ENCODE data around the gene MRLN. TPM values are rescaled to one million over a fixed set of nuclear protein-coding genes. Genes with fewer than 3 reads are reported as not detected.
"Not testable (repeated sequence)": the region's sequence is repeated elsewhere in the genome, so short reads cannot be mapped to it uniquely, and the experiment has no call there.

Gene MRLN
- total RNA-seq, 1 donor from 2014 or later: not detected

DNA sequence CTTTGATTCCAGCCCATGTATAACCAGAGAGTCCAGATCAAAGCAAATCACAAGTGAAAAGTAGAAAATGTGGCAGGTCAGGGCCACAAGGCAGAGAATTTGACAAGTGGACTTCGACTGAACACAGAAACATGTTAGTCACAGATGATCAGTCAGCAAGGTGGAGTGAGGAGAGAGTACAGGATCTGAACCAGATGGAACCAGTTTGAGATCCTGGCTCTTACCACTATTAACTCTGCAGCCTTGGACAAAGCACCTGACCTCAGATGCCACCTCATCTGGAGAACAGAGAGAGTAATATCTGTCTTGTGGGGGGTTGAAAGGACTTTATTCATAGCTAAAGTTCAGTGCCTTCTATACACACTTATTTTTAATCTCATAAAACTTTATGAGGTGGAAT, 4.4 kb downstream of the MRLN start:
- no peak for DNase-seq (ENCODE audit: low spot score)
- ATAC-seq: no peak

DNA sequence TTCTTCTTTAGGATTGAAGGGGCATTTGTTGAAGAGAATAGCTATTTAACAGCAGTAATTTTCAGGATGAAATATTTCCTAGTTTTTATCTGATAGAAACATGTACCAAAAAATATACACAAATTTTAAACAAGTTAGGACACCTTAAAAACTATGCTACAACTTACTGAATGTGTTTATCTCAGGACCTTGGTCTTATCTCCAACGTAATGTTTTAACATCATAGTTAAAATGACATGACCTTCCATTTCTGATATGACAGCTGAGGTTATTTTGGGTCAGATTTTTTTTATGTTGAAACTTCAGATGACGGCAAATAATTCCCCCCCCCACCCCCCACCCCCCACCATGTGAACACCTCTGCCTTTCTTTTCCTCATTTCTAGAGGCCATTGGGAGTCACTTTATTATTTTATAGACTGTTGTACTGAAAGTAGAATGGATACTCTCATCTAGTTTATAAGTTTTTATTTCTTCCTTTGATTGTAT, 8.0 kb downstream of the MRLN start:
- ATAC-seq: no peak
- DNase-seq (ENCODE audit: low spot score): no peak

DNA sequence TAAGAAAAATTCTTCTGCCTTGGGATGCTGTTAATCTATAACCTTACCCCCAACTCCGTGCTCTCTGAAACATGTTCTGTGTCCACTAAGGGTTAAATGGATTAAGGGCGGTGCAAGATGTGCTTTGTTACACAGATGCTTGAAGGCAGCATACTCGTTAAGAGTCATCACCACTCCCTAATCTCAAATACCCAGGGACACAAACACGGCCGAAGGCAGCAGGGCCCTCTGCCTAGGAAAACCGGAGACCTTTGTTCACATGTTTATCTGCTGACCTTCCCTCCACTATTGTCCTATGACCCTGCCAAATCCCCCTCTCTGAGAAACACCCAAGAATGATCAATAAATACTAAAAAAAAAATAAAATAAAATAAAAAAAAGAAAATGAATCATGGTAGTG, 8.5 kb downstream of the MRLN start:
- DNase-seq (ENCODE audit: low spot score); ATAC-seq: not testable (repeated sequence)

DNA sequence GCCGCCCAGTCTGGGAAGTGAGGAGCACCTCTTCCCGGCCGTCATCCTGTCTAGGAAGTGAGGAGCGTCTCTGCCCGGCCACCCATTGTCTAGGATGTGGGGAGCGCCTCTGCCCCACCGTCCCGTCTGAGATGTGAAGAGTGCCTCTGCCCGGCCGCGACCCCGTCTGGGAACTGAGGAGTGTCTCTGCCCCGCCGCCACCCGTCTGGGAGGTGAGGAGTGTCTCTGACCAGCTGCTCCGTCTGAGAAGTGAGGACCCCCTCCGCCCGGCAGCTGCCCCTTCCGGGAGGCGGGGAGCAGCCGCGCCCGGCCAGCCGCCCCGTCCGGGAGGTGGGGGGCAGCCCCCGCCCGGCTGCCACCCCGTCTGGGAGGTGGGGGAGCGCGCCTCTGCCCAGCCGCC, 9.1 kb downstream of the MRLN start:
- not testable (repeated sequence) for DNase-seq (ENCODE audit: low spot score); ATAC-seq

DNA sequence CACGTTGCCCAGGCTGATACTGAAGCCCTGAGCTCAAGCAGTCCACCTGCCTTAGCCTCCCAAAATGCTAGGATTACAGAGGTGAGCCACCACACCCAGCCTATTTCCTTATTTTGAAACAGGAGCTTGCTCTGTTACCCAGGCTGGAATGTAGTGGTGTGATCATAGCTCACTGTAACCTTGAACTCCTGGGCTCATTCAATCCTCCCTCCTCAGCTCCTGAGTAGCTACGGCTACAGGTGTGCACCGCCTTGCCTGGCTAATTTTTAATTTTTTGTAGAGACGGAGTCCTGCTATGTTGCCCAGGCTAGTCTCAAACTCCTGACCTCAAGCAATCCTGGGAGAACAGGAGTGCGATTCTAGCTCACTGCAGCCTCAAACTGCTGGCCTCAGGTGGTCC, 11.7 kb downstream of the MRLN start:
- ATAC-seq (no peak), DNase-seq (ENCODE audit: low spot score) (no peak)

DNA sequence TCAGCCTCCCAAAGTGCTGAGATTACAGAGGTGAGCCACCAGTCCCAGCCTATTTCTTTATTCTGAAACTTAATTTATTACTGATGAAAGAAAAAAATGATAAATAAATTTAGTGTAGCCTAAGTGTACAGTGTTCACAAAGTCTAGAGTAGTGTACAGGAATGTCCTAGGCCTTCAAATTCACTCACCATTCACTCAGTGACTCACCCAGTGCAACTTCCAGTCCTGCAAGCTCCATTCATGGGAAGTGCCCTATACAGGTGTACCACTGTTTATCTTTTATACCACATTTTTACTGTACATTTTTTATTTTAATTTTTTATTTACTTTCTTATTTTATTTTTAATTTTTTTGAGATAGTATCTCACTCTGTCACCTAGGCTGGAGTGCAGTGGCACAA, 12.2 kb downstream of the MRLN start:
- DNase-seq (ENCODE audit: low spot score): no peak
- ATAC-seq: no peak

DNA sequence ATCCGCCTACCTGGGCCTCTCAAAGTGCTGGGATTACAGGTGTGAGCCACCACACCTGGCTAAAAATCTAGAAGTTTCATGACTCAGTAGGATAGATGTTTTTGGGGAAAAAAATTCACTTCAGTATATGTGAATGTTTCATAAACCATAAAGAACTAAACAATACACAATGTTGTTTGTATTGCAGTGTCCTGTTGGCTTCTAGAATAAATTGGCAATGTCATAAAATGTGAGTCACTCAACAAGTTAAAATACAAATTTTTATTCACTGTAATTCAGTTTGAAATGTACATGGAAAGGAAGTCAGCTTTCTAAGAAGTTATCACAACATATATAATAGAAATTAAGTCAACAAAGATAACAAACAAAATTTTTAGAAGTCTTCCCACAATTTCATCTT, 16.5 kb downstream of the MRLN start:
- DNase-seq (ENCODE audit: low spot score) (no peak), ATAC-seq (no peak)

DNA sequence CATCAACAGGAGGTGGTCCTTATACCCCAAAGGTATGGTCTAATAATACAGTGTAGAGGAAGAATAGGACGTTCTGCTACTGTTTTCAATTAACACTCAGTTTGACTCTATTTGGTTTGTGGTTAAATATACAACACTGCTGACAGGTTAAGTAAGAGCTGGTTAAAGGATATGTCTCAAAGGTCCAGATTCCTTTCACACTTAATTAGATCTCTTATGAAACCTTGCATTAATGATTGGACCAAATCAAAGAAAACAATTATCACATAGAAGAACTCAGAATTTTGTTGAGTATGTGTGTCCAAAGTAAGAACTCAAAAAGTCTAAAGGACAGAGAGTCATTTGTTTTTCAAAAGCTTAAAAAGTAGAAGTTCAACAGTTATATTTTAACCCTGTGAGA, 18.0 kb downstream of the MRLN start:
- DNase-seq (ENCODE audit: low spot score) (no peak), ATAC-seq (no peak)

DNA sequence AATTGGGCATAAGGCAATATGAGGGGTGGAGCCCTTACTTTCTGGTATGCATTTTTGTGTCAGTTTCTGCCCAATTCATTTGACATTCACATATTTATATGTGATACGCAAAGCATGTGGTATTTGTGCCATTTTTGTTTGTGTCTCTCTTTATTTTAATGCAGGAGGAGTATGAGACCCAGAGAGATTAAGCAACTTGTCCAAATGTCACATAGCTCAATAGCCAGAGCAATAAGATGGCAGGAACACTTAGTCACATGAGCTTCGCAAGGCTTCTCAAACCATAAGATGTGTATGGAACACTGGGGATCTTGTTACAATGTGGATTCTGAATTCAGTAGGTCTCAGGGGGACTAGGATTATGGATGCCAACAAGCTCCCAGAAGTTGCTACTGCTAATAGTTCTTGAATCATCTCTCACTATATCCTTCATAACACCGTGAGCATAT, 19.2 kb downstream of the MRLN start:
- ATAC-seq (no peak), DNase-seq (ENCODE audit: low spot score) (no peak)

DNA sequence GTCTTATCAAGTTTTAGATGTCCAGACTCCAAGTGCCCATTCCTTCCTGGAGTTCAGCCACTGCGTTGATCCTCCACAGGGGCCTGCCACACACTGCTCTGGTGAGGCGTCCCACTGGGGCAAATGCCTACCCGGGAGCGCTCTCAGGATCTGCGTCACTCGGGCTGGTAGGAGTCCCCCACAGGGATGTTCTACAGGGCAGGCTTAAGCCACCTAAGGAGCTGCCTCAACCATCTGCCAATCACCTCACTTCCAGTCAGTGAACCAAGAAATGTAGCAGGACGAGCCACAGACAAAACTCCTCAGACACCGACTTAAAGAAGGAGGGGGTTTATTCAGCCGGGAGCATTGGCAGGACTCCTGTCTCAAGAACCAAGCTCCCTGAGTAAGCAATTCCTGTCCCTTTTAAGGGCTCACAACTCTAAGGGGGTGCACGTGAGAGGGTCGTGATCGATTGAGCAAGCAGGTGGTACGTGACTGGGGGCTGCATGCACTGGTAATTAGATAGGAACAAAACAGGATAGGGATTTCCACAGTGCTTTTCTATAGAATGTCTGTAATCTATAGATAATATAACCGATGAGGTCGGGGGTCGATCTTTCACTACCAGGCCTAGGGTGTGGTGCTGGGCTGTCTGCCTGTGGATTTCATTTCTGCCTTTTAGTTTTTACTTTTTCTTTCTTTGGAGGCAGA, 19.8 kb downstream of the MRLN start:
- ATAC-seq; DNase-seq (ENCODE audit: low spot score): not testable (repeated sequence)

DNA sequence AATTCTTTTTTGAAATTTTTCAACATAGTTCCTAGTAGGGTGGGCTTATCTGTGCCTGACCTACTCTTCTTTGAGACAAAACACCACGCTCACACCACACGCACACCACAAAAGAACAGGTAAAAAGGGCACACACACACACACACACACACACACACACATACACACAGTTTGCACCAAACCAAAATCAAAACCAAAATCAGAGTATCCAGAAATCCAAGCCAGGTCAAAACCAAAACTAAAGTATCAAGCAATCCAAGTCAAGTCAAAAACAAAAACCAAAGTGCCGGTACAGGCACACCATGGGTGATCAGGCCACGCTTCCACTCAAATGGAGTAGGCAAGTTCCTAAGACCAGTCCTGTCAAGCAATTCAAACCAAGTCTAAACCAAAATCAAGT, 20.4 kb downstream of the MRLN start:
- not testable (repeated sequence) for DNase-seq (ENCODE audit: low spot score)

DNA sequence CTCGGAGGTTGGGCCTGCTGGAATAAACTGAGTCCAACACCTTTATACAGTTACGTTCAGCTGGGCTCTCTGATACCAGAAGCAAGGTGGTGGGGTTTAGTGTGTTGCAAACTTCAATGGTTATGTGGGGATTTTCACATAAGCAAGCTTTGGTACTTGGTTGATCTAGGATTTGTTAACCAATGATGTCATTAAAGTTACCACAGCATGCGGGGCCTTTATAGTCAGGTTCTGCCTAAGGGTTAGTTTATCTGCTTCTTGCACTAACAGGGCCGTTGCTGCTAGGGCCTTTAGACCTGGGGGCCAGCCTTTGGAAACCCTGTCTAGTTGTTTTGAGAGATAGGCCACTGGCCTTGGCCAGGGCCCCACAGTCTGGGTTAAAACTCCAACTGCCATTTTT, 24.1 kb downstream of the MRLN start:
- DNase-seq (ENCODE audit: low spot score); ATAC-seq: not testable (repeated sequence)

More for the DNA sequence above, 20.4 kb downstream of the MRLN start:
- ATAC-seq: not testable (repeated sequence)

DNA sequence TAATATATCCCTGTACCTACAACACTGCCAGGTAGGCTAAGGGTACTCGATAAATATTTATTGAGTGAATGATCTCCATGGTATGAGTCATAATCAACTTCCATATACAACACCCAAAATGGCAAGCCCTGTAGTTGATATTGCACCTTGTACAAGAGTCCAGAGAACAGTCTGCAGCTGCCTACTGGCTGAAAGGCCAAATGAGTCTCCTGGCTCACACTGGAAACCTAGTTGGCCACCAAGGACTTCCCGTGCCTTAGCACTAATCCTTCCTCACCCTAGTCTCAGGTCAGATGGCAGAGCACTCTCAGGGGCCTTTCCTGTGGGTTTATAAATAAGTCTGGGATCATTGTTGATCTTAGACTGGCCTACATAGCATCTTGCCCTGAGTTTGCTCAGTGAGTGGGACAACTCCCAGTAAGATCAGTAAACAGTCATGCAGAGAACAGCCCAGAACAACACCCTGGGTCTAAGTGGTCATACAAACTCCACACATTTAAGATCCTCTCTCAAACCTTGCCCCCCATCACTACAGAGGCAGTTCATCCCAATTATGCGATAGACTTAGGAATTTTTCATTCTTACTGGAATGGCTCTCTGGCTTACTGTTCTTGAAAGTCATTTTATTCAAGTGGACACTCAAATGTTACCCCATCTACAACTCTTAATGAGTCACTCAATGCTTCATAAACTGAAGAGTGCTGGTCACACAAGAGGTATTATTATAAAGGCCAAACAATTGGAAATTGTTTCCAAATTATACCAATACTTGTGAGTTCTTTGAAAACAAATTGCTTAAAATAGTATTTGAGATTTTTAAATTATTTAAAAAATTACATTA, 28.9 kb downstream of the MRLN start:
- ATAC-seq (no peak), DNase-seq (ENCODE audit: low spot score) (no peak)

DNA sequence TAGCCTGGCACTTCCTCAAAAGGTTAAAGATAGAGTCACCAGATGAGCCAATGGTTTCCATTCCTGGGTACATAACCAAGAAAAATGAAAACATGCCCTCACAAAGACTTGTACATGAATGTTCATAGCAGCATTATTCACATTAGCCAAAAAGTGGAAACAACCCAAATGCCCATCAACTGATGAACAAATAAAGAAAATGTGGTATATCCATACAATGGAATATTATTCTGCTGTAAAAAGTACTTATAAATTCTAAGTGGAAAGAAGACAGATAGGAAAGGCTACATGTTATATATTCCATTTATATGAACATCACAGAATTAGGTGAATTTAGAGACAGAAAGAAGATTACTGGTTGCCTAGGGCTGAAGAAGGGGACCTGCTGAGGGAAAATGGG, 32.9 kb downstream of the MRLN start:
- no peak for ATAC-seq

DNA sequence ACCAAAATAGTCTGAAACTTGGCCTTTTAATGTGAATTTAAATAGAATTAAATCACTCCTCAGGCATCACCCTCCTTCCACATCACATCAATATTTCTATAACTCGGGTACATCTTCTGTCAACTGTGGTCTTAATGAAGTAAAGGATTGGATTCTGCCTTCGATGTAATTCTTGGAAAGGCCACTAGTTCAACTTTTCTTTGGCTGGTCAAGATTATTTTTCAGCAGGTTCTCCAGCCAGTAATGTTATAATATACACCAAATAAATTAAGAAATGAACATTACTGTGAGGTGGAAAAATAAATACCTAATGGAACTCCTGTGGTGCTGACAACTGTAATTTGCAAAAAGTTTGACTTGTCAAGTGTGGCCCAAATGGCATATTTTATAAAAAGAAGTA, 33.9 kb downstream of the MRLN start:
- DNase-seq (ENCODE audit: low spot score): no peak

More for the DNA sequence above, 32.9 kb downstream of the MRLN start:
- DNase-seq (ENCODE audit: low spot score): no peak

DNA sequence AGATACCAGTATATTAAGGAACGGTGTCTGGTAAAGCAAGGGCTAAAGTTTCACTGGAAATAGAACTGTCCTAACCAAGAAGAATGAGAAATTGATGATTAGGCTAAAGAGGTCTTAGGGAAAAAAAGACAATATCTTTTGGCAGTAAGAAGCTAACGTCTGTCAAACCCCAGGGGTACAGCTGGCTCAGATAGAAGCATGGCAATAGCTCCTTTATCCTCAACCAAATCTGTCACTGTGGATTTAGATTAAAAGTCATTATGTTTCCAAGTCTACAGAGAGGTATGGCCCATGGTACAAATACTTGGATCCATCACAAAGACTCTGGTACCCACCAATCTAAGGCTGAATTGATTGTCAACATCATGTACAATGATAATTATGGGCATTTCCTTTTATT, 35.0 kb downstream of the MRLN start:
- no peak for ATAC-seq
- DNase-seq (ENCODE audit: low spot score): no peak

More for the DNA sequence above, 33.9 kb downstream of the MRLN start:
- ATAC-seq: no peak

DNA sequence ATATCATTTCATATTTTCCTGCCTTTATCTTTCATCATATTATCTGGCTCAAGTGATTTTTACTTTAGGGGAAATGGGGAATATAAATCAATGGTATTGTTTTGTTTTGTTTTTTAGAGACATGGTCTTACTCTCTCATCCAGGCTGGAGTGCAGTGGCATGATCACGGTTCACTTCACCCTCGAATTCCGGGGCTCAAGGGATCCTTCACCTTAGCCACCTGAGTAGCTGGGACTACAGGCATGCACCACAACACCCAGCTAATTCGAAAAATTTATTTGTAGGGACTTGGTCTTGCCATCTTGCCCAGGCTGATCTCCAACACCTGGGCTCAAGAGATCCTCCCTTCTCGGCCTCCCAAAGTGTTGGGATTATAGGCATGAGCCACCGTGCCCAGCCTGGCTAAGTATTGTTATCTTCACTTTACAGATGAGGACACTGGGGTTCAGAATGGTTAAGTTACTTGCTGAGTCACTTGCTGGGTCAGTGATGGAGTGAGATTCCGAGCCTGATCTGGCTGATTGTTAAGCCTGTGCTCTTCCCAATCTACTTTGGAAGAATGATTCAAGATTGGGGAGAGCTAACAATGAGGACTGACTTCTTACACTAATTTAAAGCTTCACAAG, 39.9 kb downstream of the MRLN start:
- ATAC-seq (no peak), DNase-seq (ENCODE audit: low spot score) (no peak)

DNA sequence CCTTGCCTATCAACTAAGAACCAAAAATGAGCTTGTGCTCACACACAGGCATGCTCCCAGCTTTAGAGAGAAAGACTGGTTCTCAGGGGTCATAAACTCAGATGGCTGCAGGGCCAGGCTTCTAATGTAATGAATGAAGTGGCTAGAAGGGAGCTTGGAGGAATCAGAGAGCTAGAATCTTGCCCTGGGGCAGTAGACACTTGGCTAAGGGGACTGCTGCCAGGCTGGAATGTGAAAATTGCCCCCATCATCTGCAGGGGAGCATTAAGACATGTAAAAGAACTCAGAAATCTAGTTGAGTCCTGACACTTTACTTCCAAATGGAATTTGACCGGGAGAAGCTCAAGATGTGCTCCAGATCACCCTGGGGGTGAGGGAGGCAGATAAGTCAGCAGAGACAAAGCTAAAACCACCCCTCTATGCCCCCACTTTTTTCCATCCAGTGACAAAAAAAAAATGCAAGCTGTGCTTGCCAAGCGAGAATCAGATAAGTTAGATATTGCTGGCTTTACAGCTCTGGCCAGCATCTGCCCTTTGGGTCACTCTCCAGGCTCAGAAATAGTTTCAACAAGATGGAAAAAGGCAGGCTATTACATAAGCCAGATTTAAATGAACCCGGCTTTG, 41.3 kb downstream of the MRLN start:
- no peak for DNase-seq (ENCODE audit: low spot score)
- ATAC-seq: no peak

DNA sequence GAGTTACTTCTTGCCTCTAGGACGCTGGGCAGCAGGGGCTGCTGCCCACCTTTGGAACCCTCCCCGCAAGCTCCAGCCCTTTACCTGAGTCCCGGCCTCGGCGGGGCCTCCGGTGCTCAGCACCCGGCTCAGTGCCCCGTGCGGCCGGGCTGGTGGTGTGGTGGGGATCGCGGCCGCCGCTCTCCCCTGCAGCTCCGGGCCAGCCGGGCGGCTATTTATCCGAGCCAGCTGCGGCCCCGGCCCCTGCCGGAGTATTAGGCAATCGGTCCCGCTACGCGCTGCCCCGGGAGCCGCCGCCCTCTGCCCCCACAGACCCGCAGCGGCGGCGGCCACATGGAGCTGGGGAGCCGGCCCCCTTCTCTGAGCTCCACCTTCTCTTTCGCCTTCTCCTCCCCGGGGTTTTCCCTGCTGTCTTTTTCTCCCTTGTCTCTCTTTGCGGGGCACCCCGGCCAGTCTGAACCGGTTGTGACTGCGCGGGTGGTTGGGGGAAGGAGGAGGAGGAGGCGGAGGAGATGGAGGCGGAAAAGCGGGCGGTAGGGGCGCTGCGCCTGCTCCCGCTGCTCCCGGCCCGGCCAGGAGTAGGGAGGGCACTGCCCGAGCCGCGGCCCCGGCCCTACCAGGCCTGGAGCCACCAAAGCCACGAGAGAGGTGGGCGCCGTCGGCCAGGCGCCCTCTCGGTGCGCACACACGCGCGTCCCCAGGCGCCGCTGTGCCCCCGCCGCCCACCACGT, 43.7 kb downstream of the MRLN start, which contains the start of gene SLC16A9:
Gene SLC16A9 (minus strand): TSS at position 456 of the 731 bp plus-strand sequence. CDS start 25,559 bp downstream, outside the sequence.
- peak; percentile 46 for DNase-seq (ENCODE audit: low spot score)
- ATAC-seq: peak; percentile 82

DNA sequence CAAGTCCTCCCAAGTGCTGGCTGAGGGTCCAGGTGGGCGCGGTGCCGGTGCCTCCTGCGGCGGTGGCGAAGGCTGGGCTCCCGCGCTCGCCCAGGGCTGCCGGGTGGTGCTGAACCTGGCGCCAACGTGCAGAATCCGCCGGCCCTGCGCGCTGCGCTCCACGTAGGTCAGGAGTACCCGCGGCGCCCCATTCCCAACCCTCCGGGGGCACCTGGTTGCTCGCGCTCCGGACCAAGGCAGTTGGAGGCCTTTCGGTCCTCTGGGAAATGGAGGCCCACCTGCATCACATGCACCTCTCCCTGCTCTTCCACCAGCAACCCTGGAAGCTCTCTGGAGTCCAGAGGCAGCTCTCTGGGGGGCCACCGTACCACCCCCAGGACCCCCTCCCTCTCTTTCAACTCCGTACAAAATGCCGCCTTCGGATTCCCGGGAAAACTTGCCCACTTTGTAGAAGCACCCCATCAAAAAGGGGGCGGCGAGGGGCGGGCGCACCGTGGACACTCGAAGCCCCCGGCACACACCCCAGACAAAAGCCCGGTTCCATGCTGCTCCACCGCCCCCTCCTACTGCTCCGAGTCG, 44.4 kb downstream of the MRLN start:
- no peak for DNase-seq (ENCODE audit: low spot score)
- peak; percentile 45 for ATAC-seq

Measured in left lobe of liver (tissue), 2 donors.